Activated CD8-positive, alpha-beta memory T cell treated with anti-CD3 and anti-CD28 coated beads, Interleukin-2, amount 50 U/mL, for 24 hours (primary cell): ENCODE measurements around the gene OR51E2.

Source experiments
- DNase-seq: peaks from one replicate; pipeline ENCODE4 v3.0.0-alpha.2; 2020; ENCODE audit errors: extremely low read depth

OR51E2 gene

GRCh38 chr11:4664183-4664582 lies 33.5 kb downstream of the OR51E2 start:
- DNase-seq = no peak

- no peak for DNase-seq
Observed at GRCh38 chr11:4662876-4663275, 34.8 kb downstream of the OR51E2 start.

DNA sequence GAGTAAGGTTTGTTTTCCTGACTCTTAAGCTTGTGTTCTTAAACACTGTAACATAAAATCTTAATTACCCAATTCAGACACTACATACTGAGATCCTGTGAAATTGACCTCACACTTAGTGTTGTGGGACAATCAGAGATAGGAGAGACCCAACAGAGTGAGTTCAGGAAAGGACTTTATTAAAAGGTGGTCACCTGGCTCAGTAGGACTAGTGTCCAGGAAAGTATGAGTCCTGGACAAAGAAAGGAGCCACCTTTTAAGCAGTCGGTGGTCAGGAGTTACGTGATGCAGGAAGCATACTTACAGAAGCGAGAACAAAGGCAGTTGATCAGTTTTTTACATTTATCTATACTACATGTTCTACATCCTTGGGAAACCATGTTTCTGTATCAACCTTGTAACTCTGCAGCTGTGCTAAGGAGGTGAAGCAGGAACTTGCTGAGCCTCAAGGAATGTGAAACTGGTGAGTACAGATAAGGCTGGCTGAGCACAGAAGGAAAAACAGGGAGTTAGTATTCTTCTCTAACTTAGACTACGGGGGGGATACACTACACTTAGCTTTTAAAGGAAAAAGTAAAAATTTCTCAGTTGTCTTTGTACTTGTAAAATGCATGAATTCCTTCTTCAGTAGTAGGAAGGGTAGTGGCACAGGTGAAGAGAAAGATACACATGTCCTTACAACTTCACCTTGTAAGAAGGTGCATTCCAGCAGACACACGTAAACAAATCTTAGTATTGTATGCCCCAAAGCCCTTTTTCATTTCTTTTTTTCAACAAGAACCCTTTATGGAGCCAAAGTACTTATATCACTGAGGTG lies 38.8 kb downstream of the OR51E2 start:
- DNase-seq = no peak

DNA sequence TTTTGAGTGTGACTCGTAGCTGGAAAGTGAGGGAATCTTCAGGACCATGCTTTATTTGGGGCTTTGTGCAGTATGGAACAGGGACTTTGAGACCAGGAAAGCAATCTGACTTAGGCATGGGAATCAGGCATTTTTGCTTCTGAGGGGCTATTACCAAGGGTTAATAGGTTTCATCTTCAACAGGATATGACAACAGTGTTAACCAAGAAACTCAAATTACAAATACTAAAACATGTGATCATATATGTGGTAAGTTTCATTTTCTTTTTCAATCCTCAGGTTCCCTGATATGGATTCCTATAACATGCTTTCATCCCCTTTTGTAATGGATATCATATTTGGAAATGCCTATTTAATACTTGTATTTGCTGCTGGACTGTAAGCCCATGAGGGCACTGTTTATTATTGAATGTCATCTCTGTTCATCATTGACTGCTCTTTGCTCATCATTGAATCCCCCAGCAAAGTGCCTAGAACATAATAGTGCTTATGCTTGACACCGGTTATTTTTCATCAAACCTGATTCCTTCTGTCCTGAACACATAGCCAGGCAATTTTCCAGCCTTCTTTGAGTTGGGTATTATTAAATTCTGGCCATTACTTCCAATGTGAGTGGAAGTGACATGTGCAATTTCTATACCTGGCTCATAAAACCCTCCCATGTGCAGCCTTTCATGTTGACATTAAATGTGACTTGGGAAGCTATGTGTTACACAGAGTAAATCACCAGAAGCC lies 42.9 kb downstream of the OR51E2 start:
- no peak for DNase-seq

DNA sequence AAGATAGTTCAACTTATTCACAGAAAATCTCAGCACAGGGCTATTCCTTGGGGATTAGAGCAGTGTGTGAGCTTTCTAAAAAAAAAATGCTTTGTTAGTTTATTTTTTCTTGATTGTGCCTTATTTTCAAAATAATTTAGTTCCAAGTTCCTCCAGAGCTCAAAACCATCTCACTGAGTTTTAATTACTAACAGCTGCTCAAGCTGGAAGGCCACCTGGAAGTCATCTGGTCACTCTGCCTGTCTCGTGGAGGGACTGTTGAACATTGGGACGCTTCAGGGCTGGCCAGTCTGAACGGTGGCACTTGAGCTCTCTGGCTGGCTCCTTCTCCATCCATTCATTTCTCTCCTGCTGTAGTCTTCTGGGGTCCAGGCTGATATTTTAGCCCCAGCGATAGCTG lies 49.9 kb downstream of the OR51E2 start:
- no peak for DNase-seq

DNA sequence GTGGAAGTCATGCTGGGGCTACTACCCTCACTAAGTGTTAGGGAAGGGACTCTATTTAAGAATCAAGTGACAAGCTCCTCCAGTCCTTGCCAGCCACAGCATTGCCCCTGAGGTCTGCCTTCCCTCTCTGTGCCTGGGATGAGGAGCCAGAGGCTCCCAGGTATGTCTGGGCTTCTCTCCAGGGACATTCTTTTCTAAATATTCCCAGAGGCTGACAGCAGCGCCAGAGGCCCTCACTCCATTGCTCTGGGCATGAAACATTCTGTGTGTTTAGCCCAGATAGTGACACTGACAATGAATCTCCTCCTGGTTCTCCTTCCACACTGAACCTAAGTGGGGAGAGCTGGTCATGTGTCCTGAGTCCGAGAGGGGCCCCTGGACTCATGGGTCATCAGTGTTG lies 51.7 kb downstream of the OR51E2 start:
- DNase-seq = no peak

DNA sequence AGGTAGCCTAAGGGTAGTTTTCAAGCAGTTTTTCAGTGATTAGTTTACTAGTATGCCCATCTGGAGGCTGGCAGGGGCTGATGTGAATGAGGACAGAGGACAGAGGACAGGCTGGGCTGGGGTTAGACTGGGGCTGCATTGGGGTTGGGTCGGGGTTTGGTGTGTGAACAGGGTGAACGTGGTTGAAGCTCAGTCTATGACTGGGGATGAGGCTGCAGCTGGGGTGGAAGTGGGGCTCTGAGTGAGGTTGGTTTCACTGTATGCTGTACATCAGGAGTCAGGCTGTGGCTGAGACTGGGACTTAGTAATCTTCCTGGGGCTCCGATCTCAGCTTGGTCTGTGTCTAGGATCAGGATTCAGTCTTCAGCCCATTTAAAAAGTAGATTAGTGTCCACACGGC lies 53.4 kb downstream of the OR51E2 start:
- no peak for DNase-seq

- DNase-seq = no peak
Observed at GRCh38 chr11:4643682-4644081, 54.0 kb downstream of the OR51E2 start, which contains the start of gene OR51E1. OR51E1 (plus strand) TSS chr11:4643982; CDS start chr11:4652527, 8,545 bp downstream.

- no peak for DNase-seq
Observed at GRCh38 chr11:4643076-4643475, 54.6 kb downstream of the OR51E2 start.

DNA sequence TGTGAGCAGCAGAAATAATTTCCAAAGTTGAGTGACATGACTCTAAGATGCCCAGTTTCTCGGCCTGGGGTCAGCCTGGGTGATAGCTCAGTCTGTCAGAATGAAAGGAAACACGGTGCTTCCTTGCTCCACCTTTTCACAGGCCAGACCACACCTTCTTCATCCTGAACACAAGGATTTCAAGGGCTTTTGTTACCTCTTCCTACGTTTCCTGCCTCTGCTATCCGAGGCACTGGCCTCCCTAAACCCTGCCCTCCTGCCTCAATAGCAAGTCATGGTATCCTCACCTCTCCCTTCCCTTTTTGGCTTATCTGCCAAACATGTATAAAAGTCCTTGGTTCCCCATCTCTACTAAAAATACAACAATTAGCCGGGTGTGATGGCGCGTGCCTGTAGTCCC lies 55.6 kb downstream of the OR51E2 start:
- no peak for DNase-seq

- DNase-seq = no peak
Observed at GRCh38 chr11:4641501-4641900, 56.2 kb downstream of the OR51E2 start.

- no peak for DNase-seq
Observed at GRCh38 chr11:4639931-4640330, 57.7 kb downstream of the OR51E2 start.

DNA sequence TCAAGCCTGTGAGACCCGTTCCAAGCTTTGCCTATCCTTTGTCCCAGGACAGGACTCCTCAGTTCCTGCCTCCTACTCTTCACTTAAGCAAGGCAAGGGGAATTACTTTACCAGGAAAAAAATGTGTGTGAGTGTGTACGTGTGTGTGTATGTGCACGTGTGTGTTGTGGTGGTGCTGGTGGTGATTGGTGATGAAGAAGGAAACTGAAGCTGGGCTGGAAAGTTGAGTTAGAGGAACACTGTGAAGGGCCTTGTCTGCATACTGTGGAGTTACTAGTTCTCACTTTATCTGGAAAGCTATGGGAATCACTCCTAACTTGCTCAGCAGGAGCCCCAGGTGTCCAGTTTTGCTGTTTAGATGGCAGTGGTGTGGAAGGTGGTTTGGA lies 60.0 kb downstream of the OR51E2 start:
- DNase-seq = no peak

DNA sequence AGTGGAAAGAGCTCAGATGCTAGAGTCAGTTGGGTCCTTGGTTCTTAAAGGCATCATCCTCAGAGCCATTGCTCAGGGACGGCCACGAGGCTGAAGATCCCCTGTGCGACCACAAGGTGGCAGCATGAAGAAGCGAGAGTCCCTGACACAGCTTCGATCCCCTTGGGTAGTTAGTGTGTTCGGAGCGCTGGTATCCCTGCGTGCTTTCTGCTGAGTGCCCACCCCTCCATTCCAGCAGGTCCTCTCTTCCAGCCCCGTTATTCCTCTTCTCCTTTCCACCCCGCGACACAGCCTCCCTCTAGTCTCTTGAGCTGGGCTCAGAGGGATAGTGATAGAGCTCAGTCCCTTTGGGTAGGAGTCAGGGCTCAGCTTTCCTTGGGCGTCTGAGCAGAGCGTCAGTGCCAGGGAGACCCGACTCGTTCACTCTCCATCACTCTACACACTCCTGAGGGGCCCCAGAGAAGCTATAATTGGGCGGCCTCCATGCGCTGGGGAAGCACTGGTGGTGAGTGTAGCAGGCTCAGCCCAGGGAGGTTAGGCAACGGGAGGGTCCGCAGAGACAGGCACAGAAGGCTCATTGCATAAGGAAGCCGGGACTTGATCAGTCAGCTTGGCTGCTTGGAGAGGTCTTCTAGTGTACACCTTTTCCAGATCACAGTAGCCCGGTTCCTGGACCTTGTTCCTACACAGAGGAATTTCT lies 60.5 kb downstream of the OR51E2 start, which contains the start of gene OR51D1:
Gene OR51D1, plus strand, starts transcription at position 516 of the 700 bp plus-strand sequence. CDS start 2,314 bp downstream, outside the sequence.
- DNase-seq = peak; percentile 34

DNA sequence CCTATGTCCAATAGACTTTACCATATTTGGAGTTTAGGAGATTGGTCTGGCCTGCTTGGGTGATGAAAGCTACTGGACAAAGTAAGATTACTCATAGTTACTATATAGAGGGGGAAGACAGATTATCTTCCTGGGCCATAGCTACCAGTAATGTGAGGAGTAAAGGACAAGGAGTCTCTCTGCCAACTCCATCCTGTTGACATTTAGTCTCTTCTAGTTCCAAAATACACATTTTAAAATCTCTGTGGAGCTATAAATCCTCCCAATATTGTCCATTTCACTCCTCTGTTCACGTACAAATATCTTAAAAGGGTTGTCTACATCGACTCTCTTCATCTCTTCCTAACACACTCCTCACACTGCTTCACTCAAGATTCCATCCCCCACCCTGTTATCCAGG lies 61.5 kb downstream of the OR51E2 start:
- DNase-seq = no peak
